Activated T-helper 17 cell treated with anti-CD3 and anti-CD28 coated beads, Interleukin-2, amount 50 U/mL, for 72 hours (primary cell): Measurements from ENCODE around the gene ATOH1. TPM values are rescaled to one million over a fixed set of nuclear protein-coding genes. Genes with fewer than 3 reads are reported as not detected.
A peak's percentile ranks its signal among the peaks of the same experiment; 100 is the strongest.

Experiments
- ATAC-seq: fragments of 150-1000 bp; cut with Tn5 transposase; replicated peaks from 2 replicates; pipeline ENCODE4 v1.10.0; 2021; ENCODE audit warnings: mild to moderate bottlenecking, moderate library complexity
- H3K27ac Mint-ChIP-seq: one replicate; pipeline ENCODE4 v1.8.0; 2022; ENCODE audit warnings: mixed read lengths
- H3K27me3 Mint-ChIP-seq: one replicate; pipeline ENCODE4 v1.8.0; 2022; ENCODE audit warnings: mixed read lengths
- H3K36me3 Mint-ChIP-seq: one replicate; pipeline ENCODE4 v1.8.0; 2022; ENCODE audit warnings: low read depth, mild to moderate bottlenecking, mixed read lengths
- H3K4me1 Mint-ChIP-seq: one replicate; pipeline ENCODE4 v1.8.0; 2022; ENCODE audit warnings: mixed read lengths
- H3K4me3 Mint-ChIP-seq: one replicate; pipeline ENCODE4 v1.8.0; 2022; ENCODE audit warnings: mild to moderate bottlenecking, mixed read lengths
- H3K9me3 Mint-ChIP-seq: one replicate; pipeline ENCODE4 v1.8.0; 2022; ENCODE audit warnings: mixed read lengths
- total RNA-seq, 2 donors: library from RNA; stranded (reverse); gene quantifications; one replicate each; pipeline ENCODE4 v1.2.3, GENCODE V29; 2022

The ATOH1 gene, protein sequence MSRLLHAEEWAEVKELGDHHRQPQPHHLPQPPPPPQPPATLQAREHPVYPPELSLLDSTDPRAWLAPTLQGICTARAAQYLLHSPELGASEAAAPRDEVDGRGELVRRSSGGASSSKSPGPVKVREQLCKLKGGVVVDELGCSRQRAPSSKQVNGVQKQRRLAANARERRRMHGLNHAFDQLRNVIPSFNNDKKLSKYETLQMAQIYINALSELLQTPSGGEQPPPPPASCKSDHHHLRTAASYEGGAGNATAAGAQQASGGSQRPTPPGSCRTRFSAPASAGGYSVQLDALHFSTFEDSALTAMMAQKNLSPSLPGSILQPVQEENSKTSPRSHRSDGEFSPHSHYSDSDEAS
- not detected for total RNA-seq

DNA sequence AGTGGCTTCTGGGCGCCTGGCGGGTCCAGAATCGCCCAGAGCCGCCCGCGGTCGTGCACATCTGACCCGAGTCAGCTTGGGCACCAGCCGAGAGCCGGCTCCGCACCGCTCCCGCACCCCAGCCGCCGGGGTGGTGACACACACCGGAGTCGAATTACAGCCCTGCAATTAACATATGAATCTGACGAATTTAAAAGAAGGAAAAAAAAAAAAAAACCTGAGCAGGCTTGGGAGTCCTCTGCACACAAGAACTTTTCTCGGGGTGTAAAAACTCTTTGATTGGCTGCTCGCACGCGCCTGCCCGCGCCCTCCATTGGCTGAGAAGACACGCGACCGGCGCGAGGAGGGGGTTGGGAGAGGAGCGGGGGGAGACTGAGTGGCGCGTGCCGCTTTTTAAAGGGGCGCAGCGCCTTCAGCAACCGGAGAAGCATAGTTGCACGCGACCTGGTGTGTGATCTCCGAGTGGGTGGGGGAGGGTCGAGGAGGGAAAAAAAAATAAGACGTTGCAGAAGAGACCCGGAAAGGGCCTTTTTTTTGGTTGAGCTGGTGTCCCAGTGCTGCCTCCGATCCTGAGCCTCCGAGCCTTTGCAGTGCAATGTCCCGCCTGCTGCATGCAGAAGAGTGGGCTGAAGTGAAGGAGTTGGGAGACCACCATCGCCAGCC is at the start of gene ATOH1:
Gene ATOH1 (plus strand): TSS at position 422 of the 663 bp plus-strand sequence. CDS start 174 bp downstream, at position 596.
- no peaks in the 10 kb centered on the region for H3K4me1 Mint-ChIP-seq
- no peak within 1 kb of the TSS for H3K27ac Mint-ChIP-seq
- H3K27me3 Mint-ChIP-seq, result peaks cover 61% of the 10 kb centered on the region
- no peaks in the 10 kb centered on the region for H3K9me3 Mint-ChIP-seq
- H3K36me3 Mint-ChIP-seq, result peaks cover 4% of the 10 kb centered on the region
- no peak for ATAC-seq
- H3K4me3 Mint-ChIP-seq, result peak within 1 kb of the TSS; percentile 67

DNA sequence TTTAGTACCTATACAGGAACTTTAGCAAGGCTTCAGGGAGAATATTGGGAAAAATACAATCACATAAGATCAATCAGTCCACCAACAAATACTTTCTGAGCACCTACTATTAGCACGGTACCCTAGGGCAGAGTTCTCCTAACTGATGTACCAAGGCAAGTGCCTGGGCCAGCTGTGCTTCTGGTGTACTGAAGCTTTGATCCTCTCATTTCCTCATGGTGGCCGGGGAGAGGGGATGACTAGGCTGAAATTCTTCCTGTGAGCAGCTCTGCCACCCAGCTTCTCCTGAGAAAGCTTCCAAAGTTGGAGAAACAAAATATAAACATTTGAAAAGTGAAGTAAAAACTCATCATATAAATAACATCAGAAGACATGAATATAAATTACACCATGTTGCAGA is 49.3 kb upstream of the ATOH1 start:
- Mint-ChIP-seq H3K4me3 (no peak overlapping the region), H3K9me3 (no peaks in the 10 kb centered on the region), H3K27ac (no peak overlapping the region), H3K36me3 (no peaks in the 10 kb centered on the region), H3K4me1 (no peaks in the 10 kb centered on the region), H3K27me3 (peaks cover 3% of the 10 kb centered on the region)
- no peak for ATAC-seq

DNA sequence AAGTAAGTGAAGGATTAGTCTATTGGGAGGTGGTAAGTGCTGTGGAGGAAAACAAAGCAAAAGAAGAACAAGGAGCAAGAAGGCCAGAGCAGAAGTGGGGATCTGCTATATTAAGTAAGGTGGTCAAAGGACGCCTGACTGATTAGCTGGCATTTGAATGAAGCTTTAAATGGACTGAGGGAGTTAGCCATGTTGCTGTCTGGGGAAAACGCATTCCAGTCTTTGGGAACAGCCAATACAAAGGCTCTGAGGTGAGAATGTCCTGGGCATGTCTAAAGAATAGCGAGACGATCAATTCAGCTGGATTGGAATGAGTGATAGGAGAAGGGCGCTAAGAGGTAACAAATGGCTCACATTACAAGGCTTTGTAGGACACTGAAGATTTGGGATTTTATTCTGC is 48.5 kb upstream of the ATOH1 start:
- no peak overlapping the region for H3K27ac Mint-ChIP-seq
- H3K9me3 Mint-ChIP-seq, result no peaks in the 10 kb centered on the region
- H3K36me3 Mint-ChIP-seq, result no peaks in the 10 kb centered on the region
- H3K4me1 Mint-ChIP-seq, result no peaks in the 10 kb centered on the region
- no peak overlapping the region for H3K4me3 Mint-ChIP-seq
- peaks cover 3% of the 10 kb centered on the region for H3K27me3 Mint-ChIP-seq
- no peak for ATAC-seq

DNA sequence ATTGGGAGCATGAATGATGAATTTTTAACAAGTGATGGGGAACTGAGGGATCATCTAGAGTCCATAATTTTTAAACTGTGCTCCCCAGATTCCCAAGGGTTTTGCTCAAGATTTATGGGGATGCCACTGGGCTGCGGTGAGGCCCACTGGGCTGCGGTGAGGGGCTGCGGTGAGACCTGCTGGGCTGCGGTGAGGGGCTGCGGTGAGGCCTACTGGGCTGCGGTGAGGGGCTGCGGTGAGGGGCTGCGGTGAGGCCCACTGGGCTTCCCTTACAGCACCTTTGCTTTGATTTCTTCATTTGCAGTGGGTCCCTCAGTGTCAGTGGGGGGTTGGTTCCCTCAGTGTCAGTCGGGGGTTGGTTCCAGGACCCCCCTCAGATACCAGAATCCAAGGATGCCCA is 47.4 kb upstream of the ATOH1 start:
- Mint-ChIP-seq H3K36me3 (no peaks in the 10 kb centered on the region), H3K4me3 (no peak overlapping the region), H3K9me3 (no peaks in the 10 kb centered on the region), H3K27me3 (no peaks in the 10 kb centered on the region), H3K4me1 (no peaks in the 10 kb centered on the region), H3K27ac (no peak overlapping the region)
- no peak for ATAC-seq

DNA sequence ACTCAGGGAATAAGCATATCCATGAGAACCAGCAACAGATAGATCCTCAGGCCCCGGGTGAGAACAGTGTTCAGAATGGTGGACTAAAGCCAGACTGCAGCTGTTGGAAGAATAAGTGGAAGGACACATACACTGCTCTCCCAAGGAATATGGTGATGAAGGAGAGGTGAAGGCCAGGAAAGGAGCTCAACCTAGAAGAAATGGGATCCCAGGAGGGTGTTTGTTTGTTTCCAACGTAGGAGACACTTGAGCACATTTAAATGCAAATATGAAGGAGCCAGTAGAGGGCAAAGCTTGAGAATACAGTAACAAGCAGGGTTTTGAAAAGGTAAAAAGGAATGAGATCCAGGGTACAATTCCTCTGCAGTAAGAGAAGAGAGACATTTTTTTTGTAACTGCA is 42.4 kb upstream of the ATOH1 start:
- Mint-ChIP-seq H3K27ac (no peak overlapping the region), H3K36me3 (no peaks in the 10 kb centered on the region), H3K4me1 (no peaks in the 10 kb centered on the region), H3K9me3 (no peaks in the 10 kb centered on the region), H3K27me3 (no peaks in the 10 kb centered on the region), H3K4me3 (no peak overlapping the region)
- no peak for ATAC-seq

DNA sequence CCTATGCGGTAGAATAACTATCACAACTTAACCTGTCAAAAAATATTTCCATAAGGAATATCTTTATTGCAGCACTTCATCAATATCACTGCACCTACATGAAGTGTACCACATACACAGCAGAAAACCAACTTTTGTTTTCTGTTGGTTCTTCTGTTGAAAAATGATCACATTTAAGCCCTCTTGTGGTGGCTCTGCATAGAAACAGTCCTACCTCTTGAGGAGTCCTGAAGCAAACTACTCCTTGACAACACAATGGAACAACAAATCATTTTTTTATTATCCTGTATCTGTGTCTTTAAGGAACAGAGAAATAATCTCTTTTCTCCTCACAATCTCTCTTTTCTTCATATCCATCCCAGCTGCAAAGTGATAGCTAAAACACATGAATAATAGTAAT is 39.8 kb upstream of the ATOH1 start:
- no peak overlapping the region for H3K4me3 Mint-ChIP-seq
- H3K27me3 Mint-ChIP-seq, result no peaks in the 10 kb centered on the region
- no peaks in the 10 kb centered on the region for H3K9me3 Mint-ChIP-seq
- H3K36me3 Mint-ChIP-seq, result no peaks in the 10 kb centered on the region
- no peak overlapping the region for H3K27ac Mint-ChIP-seq
- no peak for ATAC-seq
- no peaks in the 10 kb centered on the region for H3K4me1 Mint-ChIP-seq

DNA sequence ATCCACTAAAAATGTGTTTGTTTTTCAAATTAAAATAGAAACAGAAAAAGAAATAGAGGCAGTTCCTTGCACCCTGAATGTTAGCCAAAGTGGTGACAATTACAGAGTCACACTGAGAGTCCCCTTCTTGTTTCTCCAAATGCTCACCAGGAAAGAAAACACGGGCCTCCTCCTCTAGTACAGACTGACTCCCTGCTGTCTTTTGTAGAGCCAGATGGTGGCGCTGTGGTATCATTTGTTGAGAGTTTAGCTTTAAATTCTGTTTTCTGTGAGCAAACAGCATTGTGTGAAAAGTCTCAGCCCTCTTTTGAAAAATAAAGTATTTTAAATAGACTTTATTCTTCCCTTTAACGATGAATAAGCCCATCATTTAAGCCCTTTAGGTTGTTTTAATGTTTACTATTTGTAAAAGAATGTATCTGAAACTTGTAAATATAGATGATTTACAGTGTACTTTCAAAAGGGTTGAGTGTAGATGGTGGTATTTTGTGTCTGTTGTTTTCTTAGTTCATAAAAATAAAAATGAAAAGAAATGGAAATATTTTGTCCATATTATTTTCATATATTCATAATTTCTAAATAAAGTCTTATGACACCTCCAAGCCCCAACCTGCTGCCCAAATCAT is 36.9 kb upstream of the ATOH1 start:
- no peaks in the 10 kb centered on the region for H3K36me3 Mint-ChIP-seq
- ATAC-seq, result peak; percentile 34
- H3K4me3 Mint-ChIP-seq, result no peak overlapping the region
- H3K27ac Mint-ChIP-seq, result no peak overlapping the region
- H3K4me1 Mint-ChIP-seq, result no peaks in the 10 kb centered on the region
- peaks cover 3% of the 10 kb centered on the region for H3K27me3 Mint-ChIP-seq
- H3K9me3 Mint-ChIP-seq, result no peaks in the 10 kb centered on the region

DNA sequence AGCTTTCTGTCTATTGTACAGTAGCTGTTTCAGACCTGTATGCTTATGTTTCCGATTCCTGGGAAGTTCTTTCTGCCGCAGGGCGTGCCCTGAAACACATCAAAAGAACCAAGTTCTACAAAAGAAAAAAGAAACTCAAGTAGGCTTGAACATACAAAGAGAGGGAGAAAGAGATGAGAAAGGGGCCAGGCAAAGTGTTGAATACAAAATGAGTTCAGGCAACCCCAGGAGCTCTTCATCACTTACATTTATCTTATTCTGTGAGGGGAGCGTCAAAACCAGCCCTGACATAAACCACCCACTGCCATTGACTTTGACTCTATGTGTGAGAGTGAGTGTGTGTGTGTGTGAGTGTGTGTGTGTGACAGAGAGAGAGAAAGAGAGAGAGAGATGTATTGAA is 26.5 kb upstream of the ATOH1 start:
- H3K4me3 Mint-ChIP-seq, result no peak overlapping the region
- no peak for ATAC-seq

DNA sequence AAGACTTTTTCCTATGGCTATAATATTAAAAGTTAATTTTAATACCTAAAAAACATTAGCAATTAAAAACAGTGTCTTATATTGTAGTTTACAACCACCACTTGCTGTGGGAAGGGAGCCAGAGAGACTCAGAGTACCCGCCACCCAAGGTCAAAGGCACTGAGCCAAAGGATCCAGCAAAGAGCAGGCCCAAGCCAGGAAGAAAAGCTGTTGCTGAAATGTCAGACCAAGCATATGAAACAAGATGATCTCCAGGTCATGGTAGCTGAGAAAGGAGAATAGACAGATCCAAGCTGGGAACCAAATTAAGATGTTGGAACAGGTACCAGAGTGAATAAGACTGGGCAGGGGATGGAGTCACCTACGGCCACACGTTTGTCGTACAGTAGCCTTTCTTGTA is 18.8 kb upstream of the ATOH1 start:
- H3K36me3 Mint-ChIP-seq, result no peaks in the 10 kb centered on the region
- H3K4me1 Mint-ChIP-seq, result no peaks in the 10 kb centered on the region
- ATAC-seq, result no peak
- H3K27ac Mint-ChIP-seq, result no peak overlapping the region
- H3K4me3 Mint-ChIP-seq, result no peak overlapping the region
- peaks cover 4% of the 10 kb centered on the region for H3K9me3 Mint-ChIP-seq
- peaks cover 3% of the 10 kb centered on the region for H3K27me3 Mint-ChIP-seq

More for the DNA sequence above, 26.5 kb upstream of the ATOH1 start:
- Mint-ChIP-seq H3K36me3 (no peaks in the 10 kb centered on the region), H3K27me3 (peaks cover 3% of the 10 kb centered on the region), H3K4me1 (no peaks in the 10 kb centered on the region), H3K27ac (no peak overlapping the region), H3K9me3 (no peaks in the 10 kb centered on the region)

DNA sequence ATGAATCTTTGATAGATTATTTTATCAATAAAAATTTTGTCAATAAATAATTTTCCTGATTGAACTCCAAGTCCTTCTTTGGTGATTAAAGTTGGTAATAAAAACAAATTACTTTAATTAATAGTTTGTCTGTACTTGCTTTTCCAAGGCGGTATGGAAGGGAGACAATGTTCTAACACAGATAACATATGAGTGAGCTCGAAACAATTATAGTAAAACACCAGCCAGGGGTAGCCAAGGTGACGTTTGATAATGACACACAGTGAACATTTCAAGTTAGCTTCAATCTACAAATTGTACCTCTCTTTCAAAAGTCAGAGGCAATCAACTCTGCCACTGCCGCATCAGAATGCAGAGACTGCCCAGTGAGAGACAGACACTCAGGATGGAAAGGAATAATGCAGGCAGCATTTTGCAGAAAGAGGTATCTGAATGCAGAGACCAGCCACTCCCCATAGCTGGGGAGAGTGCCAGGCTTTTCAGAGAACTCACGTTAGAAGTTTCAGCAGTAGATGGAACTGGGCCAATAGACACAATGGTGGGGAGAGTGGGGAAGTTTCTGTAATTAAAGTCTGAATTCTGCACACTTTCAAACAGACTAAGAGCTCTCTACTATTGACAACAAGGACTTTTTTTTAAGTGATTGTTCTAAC is 18.1 kb upstream of the ATOH1 start:
- no peak for ATAC-seq
- peaks cover 4% of the 10 kb centered on the region for H3K9me3 Mint-ChIP-seq
- H3K4me1 Mint-ChIP-seq, result no peaks in the 10 kb centered on the region
- no peaks in the 10 kb centered on the region for H3K36me3 Mint-ChIP-seq
- H3K27me3 Mint-ChIP-seq, result peaks cover 3% of the 10 kb centered on the region
- no peak overlapping the region for H3K4me3 Mint-ChIP-seq
- H3K27ac Mint-ChIP-seq, result no peak overlapping the region

DNA sequence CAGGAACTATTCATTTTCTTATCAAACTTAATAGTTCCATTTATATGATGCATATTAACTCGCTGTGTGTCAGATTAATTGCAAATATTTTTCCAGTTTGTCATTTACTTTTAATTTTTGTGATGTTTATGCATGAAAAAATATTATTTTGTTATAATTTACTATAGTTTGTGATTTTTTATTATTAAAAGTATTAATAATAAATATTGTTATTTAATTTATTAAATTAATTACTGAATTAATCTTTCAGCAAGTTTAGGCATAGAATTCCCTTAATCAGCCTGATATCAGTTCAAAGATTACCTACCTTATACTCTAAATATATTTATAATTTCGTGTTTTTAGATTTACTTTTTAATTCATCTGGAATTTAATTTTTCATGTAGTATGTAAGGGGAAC is 15.5 kb upstream of the ATOH1 start:
- Mint-ChIP-seq H3K27me3 (peaks cover 3% of the 10 kb centered on the region), H3K9me3 (peaks cover 8% of the 10 kb centered on the region), H3K27ac (no peak overlapping the region), H3K4me1 (no peaks in the 10 kb centered on the region), H3K36me3 (no peaks in the 10 kb centered on the region), H3K4me3 (no peak overlapping the region)
- no peak for ATAC-seq

DNA sequence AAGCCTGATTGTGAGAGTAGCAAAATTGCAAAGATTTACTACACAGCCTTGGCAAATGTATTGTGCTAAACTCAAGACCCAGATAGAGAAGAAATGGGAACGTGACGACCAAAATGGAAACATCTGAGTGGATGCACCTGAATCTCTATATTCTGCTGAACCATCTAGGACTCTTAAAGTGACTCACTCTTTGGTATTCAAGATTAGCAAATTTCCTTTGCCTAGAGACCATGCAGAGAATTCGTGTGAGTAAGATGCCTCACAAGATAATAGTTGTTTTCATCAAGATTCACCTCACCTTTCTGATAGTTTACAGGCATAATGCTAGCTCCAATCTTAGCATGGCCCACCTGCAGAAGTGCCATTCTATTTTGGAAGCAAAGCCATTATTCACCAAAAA is 14.4 kb upstream of the ATOH1 start:
- peaks cover 7% of the 10 kb centered on the region for H3K27me3 Mint-ChIP-seq
- H3K4me1 Mint-ChIP-seq, result no peaks in the 10 kb centered on the region
- H3K4me3 Mint-ChIP-seq, result no peak overlapping the region
- H3K9me3 Mint-ChIP-seq, result peaks cover 11% of the 10 kb centered on the region
- no peaks in the 10 kb centered on the region for H3K36me3 Mint-ChIP-seq
- no peak for ATAC-seq
- no peak overlapping the region for H3K27ac Mint-ChIP-seq

DNA sequence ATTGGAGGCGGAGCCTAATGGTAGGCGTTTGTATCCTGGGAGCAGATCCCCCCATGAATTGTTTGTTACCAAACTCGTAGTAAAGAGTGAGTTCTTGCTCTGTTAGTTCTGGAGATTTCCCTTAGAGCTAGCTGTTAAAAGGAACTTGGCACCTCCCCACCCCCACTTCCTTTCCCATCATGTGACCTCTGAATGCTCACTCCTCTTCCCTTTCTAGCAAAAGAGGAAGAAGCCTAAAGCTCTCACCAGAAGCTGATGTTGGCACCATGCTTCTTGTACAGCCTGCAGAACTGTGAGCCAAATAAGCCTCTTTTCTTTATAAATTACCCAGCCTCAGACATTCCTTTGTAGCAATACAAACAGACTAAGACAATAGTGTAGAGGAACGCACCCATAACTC is 13.8 kb upstream of the ATOH1 start:
- H3K36me3 Mint-ChIP-seq, result no peaks in the 10 kb centered on the region
- H3K9me3 Mint-ChIP-seq, result peaks cover 11% of the 10 kb centered on the region
- H3K27ac Mint-ChIP-seq, result no peak overlapping the region
- ATAC-seq, result no peak
- no peak overlapping the region for H3K4me3 Mint-ChIP-seq
- no peaks in the 10 kb centered on the region for H3K4me1 Mint-ChIP-seq
- peaks cover 8% of the 10 kb centered on the region for H3K27me3 Mint-ChIP-seq

DNA sequence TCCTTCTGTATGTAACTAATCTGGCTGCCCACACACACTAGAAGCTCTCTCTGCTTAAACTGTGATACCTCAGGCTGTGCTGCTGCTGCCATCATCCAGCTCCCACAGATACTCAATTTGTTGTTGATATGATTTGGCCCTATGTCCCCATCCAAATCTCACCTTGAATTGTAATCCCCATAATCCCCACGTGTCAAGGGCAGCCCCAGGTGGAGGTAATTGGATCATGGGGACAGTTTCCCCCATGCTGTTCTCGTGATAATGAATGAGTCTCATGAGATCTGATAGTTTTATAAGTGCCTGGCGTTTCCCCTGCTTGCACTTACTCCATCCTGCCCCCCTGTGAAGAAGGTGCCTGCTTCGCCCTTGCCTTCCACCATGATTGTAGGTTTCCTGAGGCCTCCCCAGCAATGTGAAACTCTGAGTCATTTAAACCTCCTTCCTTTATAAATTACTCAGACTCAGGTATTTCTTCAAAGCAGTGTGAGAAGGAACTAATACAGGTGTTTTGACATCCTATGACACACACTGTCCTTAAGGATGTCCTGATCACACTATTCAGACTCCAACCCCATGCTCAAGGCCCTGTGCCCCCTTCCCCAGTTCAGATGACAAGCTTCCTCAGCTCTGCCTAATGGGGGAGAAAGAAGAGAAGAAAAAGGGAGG is 2.9 kb upstream of the ATOH1 start:
- no peak for ATAC-seq
- H3K9me3 Mint-ChIP-seq, result no peaks in the 10 kb centered on the region
- no peaks in the 10 kb centered on the region for H3K4me1 Mint-ChIP-seq
- no peak overlapping the region for H3K27ac Mint-ChIP-seq
- no peak overlapping the region for H3K4me3 Mint-ChIP-seq
- peaks cover 38% of the 10 kb centered on the region for H3K27me3 Mint-ChIP-seq
- peaks cover 4% of the 10 kb centered on the region for H3K36me3 Mint-ChIP-seq
